WTC11 (cell line): Measurements from ENCODE around the gene AFF3. TPM values are rescaled to one million over a fixed set of nuclear protein-coding genes. Genes with fewer than 3 reads are reported as not detected.

ENCODE experiments used
- ATAC-seq: fragments of 200-7000 bp; cut with Tn5 transposase; 2 replicates; pipeline ENCODE4 v1.10.0; 2021; ENCODE audit warnings: mild to moderate bottlenecking, moderate library complexity
- CTCF ChIA-PET: fragments of 300-600 bp; sonication (Branson Sonifier 250); formaldehyde crosslinking; loops from one replicate; lab custom pipeline; 2021; ENCODE audit warnings: antibody characterized with exemption; lab: Charles Lee
- POLR2A ChIA-PET: fragments of 350-600 bp; sonication (Branson Sonifier 250); formaldehyde crosslinking; loops from one replicate; lab custom pipeline; 2021; ENCODE audit warnings: antibody characterized with exemption; lab: Charles Lee
- DNase-seq: peaks from one replicate; pipeline ENCODE4 v3.0.0; 2021; ENCODE audit warnings: low spot score
- H3K27ac Mint-ChIP-seq: 2 replicates; pipeline ENCODE4 v1.8.0; 2021; ENCODE audit warnings: mixed read lengths
- H3K27me3 Mint-ChIP-seq: 2 replicates; pipeline ENCODE4 v1.8.0; 2021; ENCODE audit warnings: low read depth, mild to moderate bottlenecking, moderate library complexity, mixed read lengths
- H3K36me3 Mint-ChIP-seq: 2 replicates; pipeline ENCODE4 v1.8.0; 2021; ENCODE audit warnings: mixed read lengths
- H3K4me1 Mint-ChIP-seq: 2 replicates; pipeline ENCODE4 v1.8.0; 2022; ENCODE audit warnings: mixed read lengths
- H3K4me3 Mint-ChIP-seq: 2 replicates; pipeline ENCODE4 v1.8.0; 2021; ENCODE audit warnings: mild to moderate bottlenecking, moderate library complexity, mixed read lengths
- H3K9me3 Mint-ChIP-seq: 2 replicates; pipeline ENCODE4 v1.8.0; 2021; ENCODE audit warnings: mixed read lengths
- ARID4B ChIP-seq: sonication (generic); formaldehyde crosslinking; IDR thresholded peaks from 2 replicates; pipeline ENCODE4 v1.8.0; 2023; ENCODE audit warnings: missing genetic modification reagents, mild to moderate bottlenecking, borderline replicate concordance
- ATF6 ChIP-seq: sonication (generic); formaldehyde crosslinking; IDR thresholded peaks from 2 replicates; pipeline ENCODE4 v1.8.1; 2023; ENCODE audit warnings: mild to moderate bottlenecking, missing genetic modification reagents
- ERG ChIP-seq: fragments of 250-450 bp; sonication (Bioruptor Pico); IDR thresholded peaks from 2 replicates; pipeline ENCODE4 v1.8.0; 2021; ENCODE audit warnings: mild to moderate bottlenecking
- FOXJ3 ChIP-seq: sonication (generic); formaldehyde crosslinking; IDR thresholded peaks from 2 replicates; pipeline ENCODE4 v1.9.0; 2021; ENCODE audit warnings: missing genetic modification reagents, mild to moderate bottlenecking, borderline replicate concordance
- FOXP1 ChIP-seq: sonication (generic); formaldehyde crosslinking; IDR thresholded peaks from 2 replicates; pipeline ENCODE4 v1.8.0; 2022; ENCODE audit warnings: missing genetic modification reagents, mild to moderate bottlenecking, moderate library complexity, borderline replicate concordance
- GABPB1 ChIP-seq: sonication (generic); formaldehyde crosslinking; IDR thresholded peaks from 2 replicates; pipeline ENCODE4 v1.8.1; 2023; ENCODE audit warnings: mild to moderate bottlenecking, missing genetic modification reagents
- GTF2I ChIP-seq: fragments of 250-450 bp; sonication (Bioruptor Pico); conservative IDR thresholded peaks from 2 replicates; pipeline ENCODE4 v1.4.0; 2021; ENCODE audit warnings: mild to moderate bottlenecking
- MAX ChIP-seq: sonication (generic); formaldehyde crosslinking; IDR thresholded peaks from 2 replicates; pipeline ENCODE4 v1.8.0; 2022; ENCODE audit warnings: mild to moderate bottlenecking, missing genetic modification reagents
- MLX ChIP-seq: sonication (generic); formaldehyde crosslinking; IDR thresholded peaks from 2 replicates; pipeline ENCODE4 v1.8.1; 2023; ENCODE audit warnings: mild to moderate bottlenecking, missing genetic modification reagents, moderate library complexity
- NFATC4 ChIP-seq: fragments of 250-450 bp; sonication (Bioruptor Pico); IDR thresholded peaks from 2 replicates; pipeline ENCODE4 v1.9.0; 2021; ENCODE audit warnings: mild to moderate bottlenecking
- NFE2L1 ChIP-seq: sonication (generic); formaldehyde crosslinking; IDR thresholded peaks from 2 replicates; pipeline ENCODE4 v1.8.1; 2023; ENCODE audit warnings: missing genetic modification reagents
- NFYB ChIP-seq: sonication (generic); formaldehyde crosslinking; conservative IDR thresholded peaks from 2 replicates; pipeline ENCODE4 v1.8.0; 2022; ENCODE audit warnings: low read depth, missing genetic modification reagents
- NR1H2 ChIP-seq: sonication (generic); formaldehyde crosslinking; IDR thresholded peaks from 2 replicates; pipeline ENCODE4 v1.9.0; 2021; ENCODE audit warnings: mild to moderate bottlenecking, moderate library complexity, missing genetic modification reagents
- OVOL2 ChIP-seq: fragments of 250-450 bp; sonication (Bioruptor Pico); IDR thresholded peaks from 2 replicates; pipeline ENCODE4 v1.9.0; 2021; ENCODE audit warnings: mild to moderate bottlenecking, borderline replicate concordance
- SMAD3 ChIP-seq: sonication (generic); formaldehyde crosslinking; IDR thresholded peaks from 2 replicates; pipeline ENCODE4 v1.8.0; 2022; ENCODE audit warnings: missing genetic modification reagents, mild to moderate bottlenecking, borderline replicate concordance
- SP1 ChIP-seq: sonication (generic); formaldehyde crosslinking; conservative IDR thresholded peaks from 2 replicates; pipeline ENCODE4 v1.8.1; 2022; ENCODE audit warnings: missing genetic modification reagents
- ZBTB43 ChIP-seq: sonication (generic); formaldehyde crosslinking; IDR thresholded peaks from 2 replicates; pipeline ENCODE4 v1.8.1; 2023; ENCODE audit warnings: mild to moderate bottlenecking, missing genetic modification reagents
- ZSCAN18 ChIP-seq: fragments of 250-450 bp; sonication (Bioruptor Pico); IDR thresholded peaks from 2 replicates; pipeline ENCODE4 v2.1.2; 2022; ENCODE audit warnings: mild to moderate bottlenecking, moderate library complexity
- total RNA-seq: library from RNA; stranded (reverse); gene quantifications from 3 replicates; pipeline ENCODE4 v1.2.3, GENCODE V29; 2021

Gene AFF3
- total RNA-seq, 1 experiment from 2014 or later = 1.2 TPM

GRCh38 chr2:99617811-99618210, 524.6 kb downstream of the AFF3 start (continued):
- TF ChIP-seq NFYB (no peak), SP1 (CRISPR knock-in tag) (no peak), FOXJ3 (CRISPR knock-in tag) (no peak), ERG (CRISPR knock-in tag) (no peak), NFATC4 (CRISPR knock-in tag) (no peak), MLX (CRISPR knock-in tag) (no peak), GABPB1 (no peak)

GRCh38 chr2:99615247-99615771, 527.1 kb downstream of the AFF3 start:
- no peaks in the 10 kb centered on the region for H3K9me3 Mint-ChIP-seq
- no peak overlapping the region for H3K27ac Mint-ChIP-seq
- H3K27me3 Mint-ChIP-seq = no peaks in the 10 kb centered on the region; the same call in 1 of the 2 replicates
- ATAC-seq (peak; percentile 72), DNase-seq (peak; percentile 47)
- 0 out of 2 replicates have a peak, but pooled peaks have one; percentile 44 for TF ChIP-seq FOXP1 (CRISPR knock-in tag)
- peak; percentile 72 for TF ChIP-seq MAX (CRISPR knock-in tag)
- peak; percentile 37; the same call in 1 of the 2 replicates for TF ChIP-seq NFE2L1 (CRISPR knock-in tag)
- no peak for TF ChIP-seq ARID4B (CRISPR knock-in tag)
- no peak for TF ChIP-seq ZBTB43 (CRISPR knock-in tag)
- no peak for TF ChIP-seq GTF2I (CRISPR knock-in tag)
- no peaks in the 10 kb centered on the region for H3K36me3 Mint-ChIP-seq
- no peak overlapping the region for H3K4me3 Mint-ChIP-seq
- ChIA-PET CTCF (interaction anchor here (0.6 to 2.2 kb wide), 19 partner anchors 9 to 687 kb away, joined by 3 to 31 read pairs (median 3); no protein-coding TSS in a partner anchor), POLR2A (interaction anchor here (0.6 kb wide), 1 partner anchor 113 kb away, joined by 4 read pairs; no protein-coding TSS in a partner anchor)
- no peaks in the 10 kb centered on the region for H3K4me1 Mint-ChIP-seq

- DNase-seq (no peak), ATAC-seq (no peak)
- no peaks in the 10 kb centered on the region for H3K36me3 Mint-ChIP-seq
- no peaks in the 10 kb centered on the region for H3K4me1 Mint-ChIP-seq
- ChIA-PET POLR2A (no interaction called here), CTCF (interaction anchor here (0.7 to 1.5 kb wide), 3 partner anchors 23 to 649 kb away, joined by 3 to 4 read pairs (median 4); no protein-coding TSS in a partner anchor)
- no peak overlapping the region for H3K27ac Mint-ChIP-seq
- no peaks in the 10 kb centered on the region; the same call in 1 of the 2 replicates for H3K27me3 Mint-ChIP-seq
- H3K4me3 Mint-ChIP-seq = no peak overlapping the region
- H3K9me3 Mint-ChIP-seq = no peaks in the 10 kb centered on the region
- TF ChIP-seq ATF6 (CRISPR knock-in tag) (no peak), ERG (CRISPR knock-in tag) (no peak), OVOL2 (CRISPR knock-in tag) (no peak), NFE2L1 (CRISPR knock-in tag) (no peak), MLX (CRISPR knock-in tag) (no peak), MAX (CRISPR knock-in tag) (no peak), ZSCAN18 (no peak), NR1H2 (CRISPR knock-in tag) (no peak), SMAD3 (CRISPR knock-in tag) (no peak)
Measured at GRCh38 chr2:99613980-99614379, 528.4 kb downstream of the AFF3 start.
